HG03354 (cell line): ENCODE data around the gene NWD2.
"Not testable (repeated sequence)": the region's sequence is repeated elsewhere in the genome, so short reads cannot be mapped to it uniquely, and the experiment has no call there.

Source experiments
- ATAC-seq: cut with Tn5 transposase; IDR thresholded peaks from one replicate; pipeline ENCODE4 v1.9.1; 2021; ENCODE audit warnings: mild to moderate bottlenecking; ENCODE audit not compliant: unreplicated experiment, poor library complexity, severe bottlenecking

The NWD2 gene

GRCh38 chr4:37483610-37484009 is 239.1 kb downstream of the NWD2 start:
- no peak for ATAC-seq

- no peak for ATAC-seq
Measured at GRCh38 chr4:37486166-37486565, 241.6 kb downstream of the NWD2 start.

GRCh38 chr4:37487668-37488067 is 243.1 kb downstream of the NWD2 start:
- ATAC-seq, result no peak

- no peak for ATAC-seq
Measured at GRCh38 chr4:37489697-37490096, 245.2 kb downstream of the NWD2 start.

GRCh38 chr4:37490391-37491347 is 246.1 kb downstream of the NWD2 start:
- ATAC-seq, result no peak

GRCh38 chr4:37495353-37495752 is 250.8 kb downstream of the NWD2 start:
- ATAC-seq, result not testable (repeated sequence)
